GM18519 (cell line): Measurements from ENCODE around the gene DRAP1.

ENCODE experiments used
- ATAC-seq: cut with Tn5 transposase; IDR thresholded peaks from one replicate; pipeline ENCODE4 v1.9.1; 2021; ENCODE audit warnings: mild to moderate bottlenecking, moderate library complexity; ENCODE audit not compliant: unreplicated experiment, low FRiP score

Gene DRAP1

GRCh38 chr11:65900125-65900898 is 18.9 kb upstream of the DRAP1 start, which contains the start of gene FOSL1:
FOSL1 (minus strand) TSS chr11:65900388; CDS start chr11:65900339, 49 bp downstream.
- ATAC-seq = peak; percentile 46

DNA sequence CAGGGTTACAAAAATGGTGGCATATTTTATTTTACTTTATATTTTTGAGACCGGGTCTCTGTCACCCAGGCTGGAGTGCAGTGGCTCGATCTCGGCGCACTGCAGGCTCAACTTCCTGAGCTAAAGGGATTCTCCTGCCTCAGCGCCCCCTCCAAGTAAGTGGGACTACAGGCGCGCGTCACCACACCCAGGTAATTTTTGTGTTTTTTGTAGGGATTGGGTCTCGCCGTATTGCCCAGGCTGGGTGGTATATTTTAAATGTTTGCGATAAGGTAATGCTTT is 18.4 kb upstream of the DRAP1 start:
- ATAC-seq = no peak

DNA sequence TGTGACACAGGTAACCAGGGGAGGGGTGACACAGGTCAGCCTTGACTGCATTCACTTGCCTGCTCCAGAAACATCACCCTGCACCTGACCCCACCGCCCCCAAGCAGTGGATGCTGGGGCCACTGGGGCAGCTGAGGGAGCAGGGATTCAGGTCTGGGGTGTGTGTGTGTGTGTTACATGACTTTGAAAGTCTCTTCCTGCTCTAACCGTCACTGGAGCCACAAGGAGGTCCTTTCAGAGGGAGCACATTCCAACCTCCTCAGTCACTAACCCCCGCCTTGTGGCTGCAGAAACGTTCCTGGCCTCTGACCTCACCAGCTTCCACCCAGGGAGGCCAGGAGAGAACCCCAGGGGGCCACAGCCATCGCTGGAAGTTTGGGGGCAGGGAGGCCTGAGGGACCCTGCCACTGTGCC is 16.2 kb upstream of the DRAP1 start:
- no peak for ATAC-seq

DNA sequence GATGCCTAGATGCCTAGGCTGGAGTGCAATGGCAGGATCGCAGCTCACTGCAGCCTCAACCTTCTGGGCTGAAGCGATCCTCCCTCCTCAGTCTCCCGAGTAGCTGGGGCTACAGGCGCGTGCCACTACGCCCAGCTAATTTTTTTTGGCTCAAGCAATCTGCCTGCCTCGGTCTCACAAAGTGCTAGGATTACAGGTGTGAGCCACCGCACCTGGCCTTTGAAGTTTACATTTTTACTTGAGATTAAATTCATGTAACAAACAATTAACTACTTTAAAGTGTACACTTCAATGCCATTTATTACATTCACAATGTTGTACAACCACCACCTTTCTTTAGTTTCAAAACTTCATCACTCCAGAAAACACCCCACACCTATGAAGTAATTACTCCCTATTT is 15.5 kb upstream of the DRAP1 start:
- ATAC-seq = no peak

GRCh38 chr11:65906602-65907001 is 12.6 kb upstream of the DRAP1 start:
- ATAC-seq = no peak

DNA sequence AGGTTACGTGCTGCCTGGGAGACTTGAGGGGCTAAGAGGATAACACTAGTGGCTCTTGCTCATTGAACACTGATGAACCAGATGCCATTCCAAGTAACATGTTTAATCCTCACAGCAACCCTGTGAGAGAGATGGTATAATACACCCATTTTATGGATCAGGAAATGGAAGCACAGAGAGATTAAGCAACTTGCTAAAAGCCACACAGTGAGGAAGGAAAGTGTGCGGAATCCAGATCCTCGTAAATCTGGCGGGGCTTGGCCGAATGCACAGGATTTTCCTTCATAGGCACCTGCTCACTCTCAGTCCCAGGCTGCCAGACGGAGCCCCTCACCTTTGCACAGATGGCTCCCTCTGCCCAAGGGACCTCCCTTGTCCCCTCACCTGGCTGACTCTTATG is 11.3 kb upstream of the DRAP1 start:
- ATAC-seq = no peak

DNA sequence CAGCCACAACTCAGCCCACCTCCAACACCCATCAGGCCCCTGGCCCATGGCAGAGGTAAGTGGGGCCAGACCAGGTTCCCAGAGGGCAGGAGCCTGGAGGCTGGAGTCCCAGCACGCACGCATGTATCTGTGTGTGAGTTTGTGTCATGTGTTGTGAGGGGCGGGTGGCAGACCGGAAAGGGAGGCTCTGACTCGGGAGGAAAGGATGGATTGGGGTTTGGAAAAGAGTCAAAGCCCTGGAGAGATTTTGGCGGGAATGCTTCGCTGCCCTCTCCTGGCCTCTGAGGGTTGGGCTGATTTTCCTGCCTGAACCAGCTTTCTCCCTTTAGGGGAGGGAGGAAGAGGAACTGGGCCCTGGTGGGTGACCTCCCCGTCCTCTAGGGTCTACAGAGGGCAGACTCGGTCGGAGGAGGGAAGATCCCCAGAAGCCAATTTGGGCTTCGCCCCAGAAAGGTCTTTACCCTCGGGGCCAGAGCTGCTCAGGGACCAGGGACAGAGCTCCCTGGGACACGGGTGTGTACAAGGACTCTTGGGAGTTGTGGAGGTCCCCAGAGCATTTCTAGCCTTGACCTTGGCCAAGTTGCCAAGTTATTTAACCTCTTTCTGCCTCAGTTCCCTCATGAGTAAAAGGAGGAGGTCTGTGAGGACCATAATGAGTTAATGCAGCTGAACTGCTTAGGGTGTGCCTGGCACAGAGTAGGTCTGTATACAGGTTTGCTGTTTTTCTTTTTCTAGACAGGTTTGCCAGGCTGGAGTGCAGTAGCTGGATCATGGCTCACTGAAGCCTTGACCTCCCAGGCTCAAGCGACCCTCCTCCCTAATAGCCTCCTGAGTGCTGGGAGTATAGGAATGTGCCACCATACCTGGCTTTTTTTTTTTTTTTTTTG is 7.3 kb upstream of the DRAP1 start:
- no peak for ATAC-seq

GRCh38 chr11:65912845-65913244 is 6.4 kb upstream of the DRAP1 start:
- no peak for ATAC-seq

GRCh38 chr11:65915101-65915820 is 4.0 kb upstream of the DRAP1 start:
- ATAC-seq = no peak

GRCh38 chr11:65915821-65916251 is 3.4 kb upstream of the DRAP1 start:
- no peak for ATAC-seq

- ATAC-seq = no peak
Measured at GRCh38 chr11:65916391-65916790, 2.8 kb upstream of the DRAP1 start.

- ATAC-seq = no peak
Measured at GRCh38 chr11:65917077-65917433, 2.2 kb upstream of the DRAP1 start.

- ATAC-seq = no peak
Measured at GRCh38 chr11:65917434-65918210, 1.6 kb upstream of the DRAP1 start.

DNA sequence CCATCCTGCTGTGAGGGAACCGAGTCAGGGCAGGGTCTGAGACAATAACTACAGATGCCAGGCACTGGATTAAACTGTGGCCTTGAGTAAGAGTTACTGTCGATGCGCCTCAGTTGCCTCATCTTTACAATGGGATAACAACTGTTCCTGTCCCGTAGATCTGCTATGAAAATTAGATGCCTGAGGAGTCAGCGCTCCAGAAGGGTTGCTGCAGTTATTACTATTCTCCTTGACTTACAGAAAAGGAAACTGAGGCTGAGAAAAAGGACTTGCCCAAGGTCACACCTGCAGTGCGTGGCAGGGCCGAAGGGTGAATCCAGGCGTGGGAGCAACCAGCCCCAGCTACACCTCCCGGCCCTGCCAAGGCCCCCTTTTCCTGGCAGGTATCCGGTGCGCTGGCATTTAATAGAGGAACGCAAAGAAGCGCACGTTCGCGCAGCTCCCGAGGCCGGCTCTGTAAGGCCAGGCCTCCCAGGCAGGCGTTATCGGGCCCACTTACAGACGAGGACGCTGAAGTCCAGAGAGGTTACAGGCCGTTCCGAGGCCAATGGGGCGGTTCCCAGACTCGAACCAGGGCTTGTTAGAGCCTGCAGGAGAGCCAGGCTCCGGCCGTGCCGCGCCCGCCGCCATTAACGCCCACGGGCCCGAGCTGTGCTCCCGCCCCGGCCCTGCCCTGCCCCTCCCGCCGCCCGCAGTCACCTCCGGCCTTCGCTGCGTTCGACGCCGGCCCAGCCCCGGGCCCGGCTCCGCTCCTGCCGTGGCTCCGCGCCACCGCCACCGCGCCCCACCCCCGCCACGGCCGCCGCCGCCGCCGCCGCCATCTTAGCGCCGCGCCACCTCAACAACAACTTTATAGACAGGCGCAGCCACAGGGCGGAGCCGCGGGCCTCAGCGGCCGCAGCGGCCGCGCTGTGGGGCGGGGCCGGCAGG is 750 bp upstream of the DRAP1 start, which contains the start of gene C11orf68:
C11orf68 (minus strand) TSS at position 852 of the 930 bp plus-strand sequence; CDS start at position 821, 31 bp downstream.
- ATAC-seq = peak; percentile 30

DNA sequence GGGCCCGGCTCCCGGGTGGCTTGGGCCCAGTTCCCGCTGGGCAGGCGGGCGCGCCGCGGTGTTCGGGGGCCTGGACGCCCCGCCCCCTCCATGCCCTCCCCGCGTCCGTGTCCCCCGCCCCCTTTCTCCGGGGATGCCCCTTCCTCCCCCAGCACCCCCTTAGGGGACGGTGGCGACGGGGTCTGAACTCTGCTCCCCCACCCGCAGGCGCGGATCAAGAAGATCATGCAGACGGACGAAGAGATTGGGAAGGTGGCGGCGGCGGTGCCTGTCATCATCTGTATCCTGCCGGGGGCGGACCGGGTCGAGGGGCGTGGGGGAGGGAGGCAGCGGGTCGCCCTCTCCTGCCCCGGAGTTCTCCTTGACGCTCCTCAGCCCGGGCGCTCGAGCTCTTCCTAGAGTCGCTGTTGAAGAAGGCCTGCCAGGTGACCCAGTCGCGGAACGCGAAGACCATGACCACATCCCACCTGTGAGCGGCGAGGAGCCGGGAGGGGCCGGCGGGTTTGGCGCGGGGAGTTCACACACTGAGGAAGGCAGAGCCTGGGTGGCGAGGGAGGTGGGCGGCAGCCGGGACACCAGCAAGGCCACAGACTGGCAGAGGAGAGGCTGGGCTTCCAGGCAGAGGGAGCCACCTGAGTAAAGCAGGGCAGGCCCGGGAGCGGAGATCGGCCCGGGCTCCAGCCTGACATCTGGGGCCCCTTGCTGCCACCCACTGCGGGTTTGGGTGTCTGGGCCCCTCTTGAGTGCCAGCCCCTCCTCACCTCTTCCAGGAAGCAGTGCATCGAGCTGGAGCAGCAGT is 546 bp downstream of the DRAP1 start:
- peak; percentile 26 for ATAC-seq

GRCh38 chr11:65920372-65920802 is 1.2 kb downstream of the DRAP1 start:
- no peak for ATAC-seq

DNA sequence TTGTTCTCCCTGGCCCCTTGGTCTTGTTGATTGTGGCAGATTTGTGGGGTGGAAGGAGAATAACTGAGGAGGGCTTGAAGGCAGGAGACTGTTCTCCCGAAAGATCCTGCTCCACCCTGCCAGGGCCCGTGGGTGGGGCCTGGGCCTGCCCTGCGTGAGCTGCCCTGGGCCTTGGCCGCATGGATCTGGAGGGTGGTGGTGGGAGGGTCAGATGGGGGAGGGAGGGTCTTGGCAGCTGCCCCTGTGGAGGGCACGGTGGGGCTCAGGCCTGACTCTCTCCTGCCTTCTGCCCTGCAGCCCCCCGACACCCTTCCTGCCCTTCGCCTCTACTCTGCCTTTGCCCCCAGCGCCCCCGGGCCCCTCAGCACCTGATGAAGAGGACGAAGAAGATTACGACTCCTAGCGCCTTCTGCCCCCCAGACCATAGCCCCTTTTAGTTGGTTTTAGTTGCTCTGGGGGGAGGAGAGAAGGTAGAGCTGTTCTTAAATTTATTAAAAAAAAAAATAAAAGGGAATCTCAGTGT is 1.9 kb downstream of the DRAP1 start:
- ATAC-seq = no peak

GRCh38 chr11:65921876-65922275 is 2.6 kb downstream of the DRAP1 start:
- ATAC-seq = no peak
